Measurements from ENCODE around the gene RFX7.

Gene RFX7

DNA sequence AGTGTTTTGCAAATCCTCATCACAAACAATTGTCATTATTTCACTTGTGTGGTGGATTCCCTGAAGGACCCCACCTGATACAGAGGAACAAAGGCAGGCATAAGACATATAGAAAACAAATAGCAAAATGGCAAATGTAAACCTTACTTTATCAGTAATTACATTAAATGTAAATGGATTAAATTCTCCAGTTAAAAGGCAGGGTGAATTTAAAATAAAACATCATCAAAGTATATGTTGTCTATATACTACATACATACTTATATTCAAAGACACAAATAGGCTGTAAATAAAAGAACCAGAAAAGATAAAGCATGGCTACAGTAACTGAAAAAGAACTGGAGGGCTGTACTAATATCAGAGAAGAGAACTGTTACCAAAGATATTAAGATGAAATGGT, 117.3 kb downstream of the RFX7 start:
- POLR2A ChIA-PET = no interaction called here
- CTCF ChIA-PET = no interaction called here
- no peak for TF ChIP-seq LEF1 (IDR thresholded peaks at IDR 0.05; ENCODE audit: borderline replicate concordance)
- TF ChIP-seq ZNF384 (IDR thresholded peaks at IDR 0.05) = no peak
- no peak for TF ChIP-seq L3MBTL2 (conservative IDR thresholded peaks at IDR 0.05)
- no peak for TF ChIP-seq ELF4 (IDR thresholded peaks at IDR 0.05)
- no peak for TF ChIP-seq ARNT (IDR thresholded peaks at IDR 0.05)
- TF ChIP-seq CTBP1 (IDR thresholded peaks at IDR 0.05; ENCODE audit: borderline replicate concordance) = no peak
- no peak for TF ChIP-seq FOXK2 (IDR thresholded peaks at IDR 0.05)
- TF ChIP-seq PKNOX1 (IDR thresholded peaks at IDR 0.05) = no peak
- no peak for TF ChIP-seq NFRKB (IDR thresholded peaks at IDR 0.05)
- no peak for TF ChIP-seq SP1 (IDR thresholded peaks at IDR 0.05)
- no peak for TF ChIP-seq TARDBP (IDR thresholded peaks at IDR 0.05)
- TF ChIP-seq SUZ12 (IDR thresholded peaks at IDR 0.05) = no peak
- TF ChIP-seq FOXA1 (IDR thresholded peaks at IDR 0.05) = no peak
- no peak for TF ChIP-seq FOXM1 (IDR thresholded peaks at IDR 0.05; ENCODE audit: borderline replicate concordance)
- TF ChIP-seq BHLHE40 (IDR thresholded peaks at IDR 0.05; ENCODE audit: borderline replicate concordance) = no peak
- no peak for TF ChIP-seq HDGF (IDR thresholded peaks at IDR 0.05; ENCODE audit: borderline replicate concordance)
- DNase-seq (ENCODE audit: extremely low spot score) = no peak

GRCh38 chr15:56124391-56124790, 119.3 kb downstream of the RFX7 start:
- ChIA-PET POLR2A (no interaction called here), CTCF (no interaction called here)
- no peak for TF ChIP-seq ARNT (IDR thresholded peaks at IDR 0.05)
- no peak for TF ChIP-seq LEF1 (IDR thresholded peaks at IDR 0.05; ENCODE audit: borderline replicate concordance)
- TF ChIP-seq FOXA1 (IDR thresholded peaks at IDR 0.05) = no peak
- no peak for TF ChIP-seq FOXM1 (IDR thresholded peaks at IDR 0.05; ENCODE audit: borderline replicate concordance)
- TF ChIP-seq PKNOX1 (IDR thresholded peaks at IDR 0.05) = no peak
- no peak for TF ChIP-seq L3MBTL2 (conservative IDR thresholded peaks at IDR 0.05)
- no peak for TF ChIP-seq BHLHE40 (IDR thresholded peaks at IDR 0.05; ENCODE audit: borderline replicate concordance)
- TF ChIP-seq SUZ12 (IDR thresholded peaks at IDR 0.05) = no peak
- TF ChIP-seq FOXK2 (IDR thresholded peaks at IDR 0.05) = no peak
- TF ChIP-seq HDGF (IDR thresholded peaks at IDR 0.05; ENCODE audit: borderline replicate concordance) = no peak
- no peak for DNase-seq (ENCODE audit: extremely low spot score)

DNA sequence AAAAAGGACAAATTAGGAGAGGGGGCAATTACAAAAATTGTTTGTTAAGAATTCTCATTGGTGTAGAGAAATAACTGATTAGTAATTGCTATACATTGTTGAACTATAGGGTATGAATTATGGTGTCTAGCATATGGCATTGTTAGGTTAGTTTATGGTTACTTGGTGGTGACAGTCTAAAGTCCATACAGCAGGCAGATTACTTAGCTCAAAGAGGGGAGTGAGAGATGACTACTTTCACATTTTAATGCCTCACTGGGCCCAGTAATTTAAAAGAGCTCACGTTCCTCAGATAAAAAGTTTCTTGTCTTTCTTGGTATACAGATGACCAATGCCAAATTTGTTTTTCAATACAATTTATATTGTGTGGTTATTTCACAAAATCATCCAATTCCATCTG, 137.8 kb downstream of the RFX7 start:
- POLR2A ChIA-PET = no interaction called here
- TF ChIP-seq HDGF (IDR thresholded peaks at IDR 0.05; ENCODE audit: borderline replicate concordance) (no peak), LEF1 (IDR thresholded peaks at IDR 0.05; ENCODE audit: borderline replicate concordance) (no peak), FOXK2 (IDR thresholded peaks at IDR 0.05) (no peak), ELF4 (IDR thresholded peaks at IDR 0.05) (no peak), SP1 (IDR thresholded peaks at IDR 0.05) (no peak), ARNT (IDR thresholded peaks at IDR 0.05) (no peak), SUZ12 (IDR thresholded peaks at IDR 0.05) (no peak), FOXA1 (IDR thresholded peaks at IDR 0.05) (no peak), BHLHE40 (IDR thresholded peaks at IDR 0.05; ENCODE audit: borderline replicate concordance) (no peak), CTBP1 (IDR thresholded peaks at IDR 0.05; ENCODE audit: borderline replicate concordance) (no peak), L3MBTL2 (conservative IDR thresholded peaks at IDR 0.05) (no peak), NFRKB (IDR thresholded peaks at IDR 0.05) (no peak), FOXM1 (IDR thresholded peaks at IDR 0.05; ENCODE audit: borderline replicate concordance) (no peak), PKNOX1 (IDR thresholded peaks at IDR 0.05) (no peak), TARDBP (IDR thresholded peaks at IDR 0.05) (no peak), ZNF384 (IDR thresholded peaks at IDR 0.05) (no peak)
- DNase-seq (ENCODE audit: extremely low spot score) = no peak
- CTCF ChIA-PET = no interaction called here

DNA sequence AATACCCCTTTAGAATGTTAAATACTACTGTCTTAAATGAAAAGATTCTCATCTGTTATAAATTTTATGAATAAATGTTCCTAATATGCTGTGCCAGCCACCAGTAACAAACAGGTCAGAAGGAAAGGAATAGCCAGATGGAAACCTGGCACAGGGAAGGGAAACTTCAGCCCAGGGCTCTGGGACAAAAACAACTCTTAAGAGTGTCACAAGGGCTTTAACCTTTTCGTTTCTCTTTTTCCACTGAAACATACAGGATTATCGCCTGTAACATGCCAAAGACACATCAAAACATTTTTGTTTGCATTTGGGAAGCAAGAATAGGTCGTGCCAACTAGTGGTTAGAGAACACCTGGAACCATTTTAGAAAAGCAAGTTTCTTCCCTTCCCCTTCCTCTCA, 141.2 kb downstream of the RFX7 start:
- CTCF ChIA-PET = no interaction called here
- TF ChIP-seq TARDBP (IDR thresholded peaks at IDR 0.05) (no peak), NFRKB (IDR thresholded peaks at IDR 0.05) (no peak), L3MBTL2 (conservative IDR thresholded peaks at IDR 0.05) (no peak), HDGF (IDR thresholded peaks at IDR 0.05; ENCODE audit: borderline replicate concordance) (no peak), FOXM1 (IDR thresholded peaks at IDR 0.05; ENCODE audit: borderline replicate concordance) (no peak), PKNOX1 (IDR thresholded peaks at IDR 0.05) (no peak), SP1 (IDR thresholded peaks at IDR 0.05) (no peak), FOXA1 (IDR thresholded peaks at IDR 0.05) (no peak), ELF4 (IDR thresholded peaks at IDR 0.05) (no peak), SUZ12 (IDR thresholded peaks at IDR 0.05) (no peak), CTBP1 (IDR thresholded peaks at IDR 0.05; ENCODE audit: borderline replicate concordance) (no peak), LEF1 (IDR thresholded peaks at IDR 0.05; ENCODE audit: borderline replicate concordance) (no peak), ZNF384 (IDR thresholded peaks at IDR 0.05) (no peak)
- no peak for DNase-seq (ENCODE audit: extremely low spot score)
- POLR2A ChIA-PET = no interaction called here

DNA sequence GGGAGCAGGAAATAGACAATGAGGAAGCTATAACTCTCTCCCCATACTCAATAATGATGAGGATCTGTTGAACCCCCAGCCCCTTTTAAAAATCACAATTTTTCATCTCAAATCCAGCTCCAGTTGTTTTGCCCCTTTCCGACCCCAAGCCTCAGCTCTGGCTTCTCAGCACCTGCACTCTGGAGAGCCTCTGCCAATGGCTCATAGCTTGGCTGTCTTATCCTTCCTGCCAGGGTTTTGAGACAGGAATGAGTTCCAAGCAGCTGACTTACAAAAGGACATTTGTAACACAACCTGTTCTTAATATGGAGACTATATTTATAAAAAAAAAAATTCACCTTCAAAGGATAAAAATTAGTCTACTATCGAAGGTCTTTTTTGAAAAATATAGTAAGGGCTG, 144.4 kb downstream of the RFX7 start:
- TF ChIP-seq FOXA1 (IDR thresholded peaks at IDR 0.05) = no peak
- TF ChIP-seq PKNOX1 (IDR thresholded peaks at IDR 0.05) = no peak
- TF ChIP-seq LEF1 (IDR thresholded peaks at IDR 0.05; ENCODE audit: borderline replicate concordance) = no peak
- TF ChIP-seq SP1 (IDR thresholded peaks at IDR 0.05) = no peak
- TF ChIP-seq BHLHE40 (IDR thresholded peaks at IDR 0.05; ENCODE audit: borderline replicate concordance) = no peak
- TF ChIP-seq HDGF (IDR thresholded peaks at IDR 0.05; ENCODE audit: borderline replicate concordance) = no peak
- no peak for TF ChIP-seq FOXM1 (IDR thresholded peaks at IDR 0.05; ENCODE audit: borderline replicate concordance)
- no peak for TF ChIP-seq ELF4 (IDR thresholded peaks at IDR 0.05)
- no peak for TF ChIP-seq ARNT (IDR thresholded peaks at IDR 0.05)
- TF ChIP-seq L3MBTL2 (conservative IDR thresholded peaks at IDR 0.05) = no peak
- TF ChIP-seq SUZ12 (IDR thresholded peaks at IDR 0.05) = no peak
- TF ChIP-seq ZNF384 (IDR thresholded peaks at IDR 0.05) = no peak
- TF ChIP-seq FOXK2 (IDR thresholded peaks at IDR 0.05) = no peak
- no peak for TF ChIP-seq TARDBP (IDR thresholded peaks at IDR 0.05)
- no peak for TF ChIP-seq CTBP1 (IDR thresholded peaks at IDR 0.05; ENCODE audit: borderline replicate concordance)
- no peak for TF ChIP-seq NFRKB (IDR thresholded peaks at IDR 0.05)
- no peak for DNase-seq (ENCODE audit: extremely low spot score)
- ChIA-PET POLR2A (no interaction called here), CTCF (no interaction called here)

All from HEK293T (cell line).